Measurements from ENCODE around the gene EFNB2. TPM values are rescaled to one million over a fixed set of nuclear protein-coding genes. Genes with fewer than 3 reads are reported as not detected.

Gene EFNB2
- total and polyA plus RNA-seq, 9 of the 15 experiments (the other 6 are each of a cell fraction or from before 2014, with no cell fraction given): 0.01 to 0.29 (median 0.18) TPM

DNA sequence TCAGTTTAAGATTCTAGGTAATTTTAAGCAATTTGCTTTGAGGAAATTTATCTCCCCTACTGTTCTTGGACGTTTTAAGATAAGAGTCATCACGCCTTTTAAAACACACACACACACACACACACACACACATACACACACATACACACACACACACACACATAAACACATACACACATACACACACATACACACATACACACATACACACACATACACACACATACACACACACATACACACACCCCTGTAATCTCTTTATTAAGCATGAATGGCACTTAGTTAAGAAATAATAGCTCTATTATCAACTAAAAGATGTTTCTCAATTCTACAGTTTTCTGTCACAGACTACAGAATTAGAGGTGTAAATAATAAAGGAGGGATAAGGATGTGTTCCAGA is 49.2 kb downstream of the EFNB2 start (continued):
- TF ChIP-seq CCNT2 (IDR thresholded peaks at IDR 0.05; ENCODE audit: borderline replicate concordance, extremely low read depth, insufficient read length, low read depth, low read length) (no peak), KLF6 (CRISPR knock-in tag; IDR thresholded peaks at IDR 0.05; ENCODE audit: borderline replicate concordance) (no peak)

DNA sequence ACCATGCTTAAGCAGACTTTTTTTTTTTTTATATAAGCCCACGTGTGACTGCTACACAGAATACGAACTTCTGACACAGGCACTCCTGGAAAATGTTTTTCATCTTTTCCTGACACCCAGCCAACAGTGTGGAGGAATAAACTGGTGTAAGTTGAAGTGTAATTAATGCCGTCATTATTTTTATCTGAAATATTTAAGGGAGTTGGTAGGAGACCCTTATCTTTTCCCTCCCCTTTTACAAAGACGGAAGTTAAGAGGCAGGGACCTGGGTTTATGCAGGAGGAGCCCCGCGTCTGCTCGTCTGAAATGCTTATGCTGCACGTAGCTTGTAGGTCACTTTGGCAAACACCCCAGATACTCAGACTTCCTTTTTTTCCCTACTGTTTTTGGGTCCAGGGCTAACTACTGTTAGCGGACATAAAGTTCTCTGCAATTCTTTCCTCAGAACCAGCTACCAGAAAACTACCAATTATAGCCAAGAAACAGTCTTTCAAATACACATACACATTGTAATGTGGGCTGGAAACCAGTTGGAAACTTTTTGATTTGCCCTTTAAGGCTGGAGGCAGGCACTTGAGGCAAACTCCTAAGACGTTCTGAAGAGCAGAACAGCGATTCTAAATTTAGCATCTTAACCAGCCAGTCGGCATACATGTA is 50.8 kb downstream of the EFNB2 start:
- H3K79me2 ChIP-seq (ENCODE audit: control insufficient read depth, insufficient read depth, low read length): no peaks in the 10 kb centered on the region
- TF ChIP-seq ZNF3 (CRISPR knock-in tag; IDR thresholded peaks at IDR 0.05) (no peak), ZNF184 (CRISPR knock-in tag; IDR thresholded peaks at IDR 0.05) (no peak), ZNF274 (IDR thresholded peaks at IDR 0.05; ENCODE audit: borderline replicate concordance, low read depth, low read length) (no peak), TCF7 (IDR thresholded peaks at IDR 0.05; ENCODE audit: borderline replicate concordance) (no peak), ZNF444 (CRISPR knock-in tag; IDR thresholded peaks at IDR 0.05) (no peak)
- no peak overlapping the region for H3K9ac ChIP-seq (ENCODE audit: insufficient read depth in 1 of 2, low read depth in 2 of 2, low read length in 2 of 2)
- in situ Hi-C loops (cut with MboI): no loop called here
- H3K9me3 ChIP-seq (replicated peaks; ENCODE audit: control insufficient read depth, insufficient read depth, low read depth, low read length): no peaks in the 10 kb centered on the region
- no peak overlapping the region for H2AFZ ChIP-seq (ENCODE audit: low read depth, low read length)
- H3K4me2 ChIP-seq (ENCODE audit: insufficient read depth, low read length): no peak overlapping the region
- DNase-seq (ENCODE audit: extremely low read depth in 1 of 4, low spot score in 3 of 4) (no peak), FAIRE-seq (no peak), ATAC-seq (no peak)
- no TSS peak for BruUV-seq (replicated peaks)
- H4K20me1 ChIP-seq (replicated peaks; ENCODE audit: control insufficient read depth, insufficient read depth, low read length): no peaks in the 10 kb centered on the region
- WGBS (ENCODE audit: insufficient coverage, low coverage, missing lambda C conversion rate): under 1% methylated on average over 11 of the region's 12 CpGs
- H3K4me1 ChIP-seq (replicated peaks in 1 of 2; ENCODE audit: control insufficient read depth in 2 of 2, insufficient read depth in 2 of 2, low read length in 2 of 2): no peaks in the 10 kb centered on the region; a peak in 1 of 5 replicates
- POLR2A ChIA-PET: no interaction called here
- H3K9me1 ChIP-seq (ENCODE audit: control insufficient read depth, insufficient read depth, low read length): no peaks in the 10 kb centered on the region
- no peak overlapping the region for H3K4me3 ChIP-seq
- no peaks in the 10 kb centered on the region for H3K36me3 ChIP-seq (ENCODE audit: control insufficient read depth, insufficient read depth, low read length)
- H3K27ac ChIP-seq (ENCODE audit: extremely low read depth, low read depth, low read length): no peak overlapping the region
- H3K27me3 ChIP-seq (ENCODE audit: control insufficient read depth in 2 of 2, insufficient read depth in 2 of 2, low read length in 2 of 2): peaks cover 0 to 4% of the 10 kb centered on the region in 2 experiments; a peak in 2 of 5 replicates
- intact Hi-C loops (cut with micrococcal nuclease): no loop called here
- CTCF ChIA-PET (ENCODE audit: low intra/inter-chr PET ratio): no interaction called here

Measured in K562 (cell line).